HG03354 (cell line): ENCODE measurements around the gene IDH1.
A peak's percentile ranks its signal among the peaks of the same experiment; 100 is the strongest.
"Not testable (repeated sequence)": the region's sequence is repeated elsewhere in the genome, so short reads cannot be mapped to it uniquely, and the experiment has no call there.

ENCODE experiments used
- ATAC-seq: cut with Tn5 transposase; IDR thresholded peaks from one replicate; pipeline ENCODE4 v1.9.1; 2021; ENCODE audit warnings: mild to moderate bottlenecking; ENCODE audit not compliant: unreplicated experiment, poor library complexity, severe bottlenecking

IDH1 gene

DNA sequence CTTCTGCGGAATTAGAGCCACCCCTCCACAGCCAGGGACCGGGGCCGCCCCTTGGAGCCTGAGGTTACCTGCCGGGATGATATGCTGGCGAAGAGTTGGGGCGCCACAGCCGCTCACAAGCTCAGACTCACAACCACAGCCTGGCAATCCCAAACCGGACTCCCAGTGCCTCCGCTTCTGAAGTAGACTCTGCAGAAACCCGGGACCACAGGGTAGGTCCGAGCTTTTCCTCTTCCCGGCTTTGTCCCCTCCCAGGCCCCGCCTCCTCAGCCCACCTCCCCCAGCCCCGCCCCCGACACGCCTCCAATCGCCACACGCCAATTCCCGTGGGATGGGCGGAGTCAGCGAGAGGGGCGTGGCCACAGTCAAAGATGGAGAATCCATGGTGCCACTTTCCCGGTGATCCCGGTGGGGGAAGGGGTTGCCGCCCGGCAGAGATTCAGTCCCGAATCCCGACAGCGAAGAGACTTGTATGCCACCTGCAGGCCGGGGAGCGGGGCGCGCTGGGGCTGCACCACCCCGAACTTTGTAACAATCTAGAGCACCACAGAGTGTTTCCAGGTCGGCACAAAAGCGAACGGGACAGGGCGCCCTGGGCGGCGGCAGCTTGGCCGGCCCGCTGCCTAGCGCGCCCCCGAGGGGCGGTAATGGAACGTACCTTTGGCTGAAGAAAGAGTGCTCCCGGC, at the start of gene IDH1:
IDH1 (minus strand) TSS at position 201 of the 686 bp plus-strand sequence. CDS start 3,520 bp downstream, outside the sequence.
- ATAC-seq: peak; percentile 75

DNA sequence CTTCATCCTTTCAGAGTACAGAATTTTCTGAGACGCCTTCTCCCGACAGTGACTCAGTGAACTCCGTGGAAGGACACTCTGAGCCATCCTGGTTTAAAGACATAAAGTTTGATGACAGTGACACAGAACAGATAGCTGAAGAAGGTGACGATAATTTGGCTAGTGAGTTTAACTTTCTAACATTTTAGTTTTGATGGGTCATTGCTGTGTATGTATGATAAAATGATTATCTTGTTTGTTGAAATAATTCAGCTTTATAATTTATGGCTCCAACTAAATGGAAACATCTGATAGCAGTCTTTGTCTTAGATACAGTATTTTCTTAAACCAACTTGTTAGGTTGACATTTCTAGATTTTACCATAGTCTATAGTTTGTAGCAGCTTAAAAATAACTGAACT, 49.3 kb upstream of the IDH1 start:
- no peak for ATAC-seq

DNA sequence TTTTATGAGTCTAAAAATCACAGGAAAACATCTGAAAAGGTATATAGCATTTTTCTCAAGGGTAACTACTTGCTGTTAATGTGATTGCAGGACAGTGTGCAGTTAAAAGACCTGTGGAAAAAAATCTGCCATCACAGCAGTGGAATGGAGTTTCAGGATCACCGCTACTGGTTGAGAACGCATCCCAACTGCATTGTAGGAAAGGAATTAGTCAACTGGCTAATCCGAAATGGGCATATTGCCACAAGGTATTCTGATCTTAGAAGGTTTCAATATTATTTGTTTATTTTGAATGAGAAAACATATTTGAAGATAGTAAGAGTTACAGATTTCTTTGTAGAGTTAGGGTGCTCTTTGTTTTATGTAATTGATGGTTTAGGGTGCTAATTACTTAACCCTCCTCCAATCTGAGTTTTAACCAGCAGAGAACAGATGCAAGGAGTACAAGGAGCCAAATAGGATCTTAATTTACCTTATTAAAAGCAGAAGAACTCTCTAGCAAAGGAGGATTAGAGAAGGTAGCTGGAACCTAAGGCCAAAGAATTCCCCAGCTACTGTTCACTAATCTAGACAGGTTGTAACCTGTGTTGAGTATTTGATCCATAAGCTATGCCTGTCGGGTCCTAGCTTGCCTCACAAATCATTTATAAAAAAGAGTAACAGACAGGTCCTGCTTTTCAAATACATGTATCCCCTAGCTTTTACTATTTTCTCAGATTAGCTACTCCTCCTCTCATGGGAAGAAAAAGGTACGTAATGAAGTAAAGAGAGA, 46.2 kb upstream of the IDH1 start:
- no peak for ATAC-seq

DNA sequence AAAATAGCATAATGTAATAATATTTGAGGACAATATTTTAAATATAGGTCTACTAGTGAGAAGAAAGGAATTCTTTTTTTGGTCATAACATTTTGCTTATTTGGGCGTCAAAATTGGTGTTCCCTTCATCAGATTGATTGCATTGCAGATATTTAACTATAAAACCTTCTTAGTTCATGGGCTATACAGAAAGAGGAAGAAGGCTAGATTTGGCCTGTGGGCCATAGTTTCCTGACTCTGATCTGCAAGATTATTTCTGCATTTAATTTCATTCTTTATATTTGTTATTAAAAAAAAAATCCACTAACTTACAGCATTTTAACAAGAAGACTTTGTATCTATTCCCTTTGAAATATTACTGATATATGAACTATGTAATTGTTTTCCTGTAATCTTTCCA, 43.1 kb upstream of the IDH1 start:
- ATAC-seq: no peak

DNA sequence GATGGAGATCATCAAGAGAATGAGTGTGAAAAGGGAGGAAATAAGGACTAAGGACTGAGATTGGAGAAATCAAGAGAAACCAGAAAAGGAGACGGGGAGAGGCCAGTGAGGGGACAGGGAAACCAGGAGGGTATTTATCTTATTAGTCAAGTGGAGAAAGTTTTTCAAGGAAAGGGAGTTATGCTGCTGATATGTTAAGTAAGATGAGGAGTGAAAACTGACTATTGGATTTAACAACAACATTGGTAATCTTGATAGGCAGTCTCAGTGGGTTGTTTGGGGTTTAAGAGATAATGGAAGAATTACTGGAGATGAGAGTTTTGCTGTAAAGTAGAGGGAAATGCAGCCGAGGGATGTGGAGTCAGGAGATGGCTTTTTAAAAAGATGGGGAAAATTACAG, 41.7 kb upstream of the IDH1 start:
- ATAC-seq: no peak

DNA sequence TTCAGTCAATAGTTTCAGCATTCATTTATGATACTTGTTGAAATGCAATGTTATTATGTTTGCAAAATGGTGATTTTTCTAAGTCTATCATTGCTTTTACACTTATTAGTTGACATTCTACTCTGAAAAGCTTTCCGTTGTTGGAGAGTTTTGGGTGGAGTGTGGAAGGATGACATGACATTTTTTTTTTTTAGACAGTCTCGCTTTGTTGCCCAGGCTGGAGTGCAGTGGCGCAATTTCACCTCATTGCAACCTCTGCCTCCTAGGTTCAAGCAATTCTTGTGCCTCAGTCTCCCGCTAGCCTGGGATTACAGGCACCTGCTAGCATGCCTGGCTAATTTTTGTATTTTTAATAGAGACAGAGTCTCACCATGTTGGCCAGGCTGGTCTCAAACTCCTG, 41.0 kb upstream of the IDH1 start:
- ATAC-seq: no peak

DNA sequence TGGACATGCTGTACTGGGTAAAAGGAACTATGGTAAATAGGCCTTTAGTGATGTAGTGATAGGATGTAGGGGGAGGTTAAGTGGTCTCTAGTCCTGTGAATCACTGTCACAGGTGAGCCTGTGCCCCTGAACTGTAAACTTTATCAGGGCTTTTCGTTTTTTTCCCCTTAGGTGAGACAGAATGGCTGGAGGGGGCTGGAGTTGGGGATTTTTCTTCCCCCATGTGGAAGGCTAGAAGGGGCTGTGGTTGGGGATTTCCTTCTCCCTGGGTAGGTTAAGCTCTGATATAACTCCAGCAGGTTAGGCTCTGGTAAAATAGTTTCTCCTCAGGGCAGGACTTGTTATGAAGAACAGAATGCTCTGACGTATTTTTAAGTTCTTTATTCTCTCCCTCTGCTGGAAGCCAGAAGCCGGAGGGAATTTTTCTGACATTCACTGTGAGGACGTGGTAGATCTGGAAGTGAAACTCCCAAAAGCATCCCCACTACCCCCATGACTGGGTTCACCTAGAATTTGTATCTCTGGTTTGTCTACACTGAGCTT, 39.7 kb upstream of the IDH1 start:
- ATAC-seq: peak; percentile 52

DNA sequence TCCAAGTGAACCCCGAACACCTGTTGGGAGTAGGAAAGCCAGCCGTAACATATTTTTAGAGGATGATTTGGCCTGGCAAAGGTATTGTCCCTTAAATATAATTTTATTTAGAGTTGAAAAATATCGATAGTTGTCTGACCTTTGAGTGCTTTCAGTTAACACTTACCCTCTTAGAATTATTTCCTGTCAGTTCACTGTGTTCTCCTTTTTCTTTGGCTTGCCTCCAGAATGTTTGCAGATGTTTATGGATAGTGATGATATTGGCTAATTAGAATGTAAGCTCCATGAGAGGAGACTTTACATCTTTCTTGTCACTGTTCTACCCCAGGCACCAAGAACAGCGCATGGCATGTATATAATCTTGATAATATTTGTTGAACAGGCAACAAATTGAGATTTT, 31.0 kb upstream of the IDH1 start:
- no peak for ATAC-seq

DNA sequence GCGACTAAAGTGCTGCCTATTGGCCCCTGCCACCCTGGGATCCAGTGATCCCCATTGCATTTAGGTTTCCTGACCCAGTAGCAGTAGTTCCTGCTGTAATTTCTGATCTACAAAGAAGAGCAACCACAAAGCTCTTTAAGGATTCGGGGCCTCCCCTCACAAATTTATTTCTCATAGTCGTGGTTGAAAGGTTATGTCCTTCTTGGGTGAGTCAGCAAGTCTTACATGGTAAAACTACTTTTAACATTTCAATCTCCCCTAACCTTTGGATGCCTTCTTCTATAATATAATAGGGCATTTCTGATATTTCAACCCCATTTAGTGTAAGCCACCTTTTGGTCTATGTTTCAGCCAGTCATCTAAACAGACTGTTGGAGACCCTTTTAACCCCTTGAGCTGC, 26.1 kb upstream of the IDH1 start:
- no peak for ATAC-seq

DNA sequence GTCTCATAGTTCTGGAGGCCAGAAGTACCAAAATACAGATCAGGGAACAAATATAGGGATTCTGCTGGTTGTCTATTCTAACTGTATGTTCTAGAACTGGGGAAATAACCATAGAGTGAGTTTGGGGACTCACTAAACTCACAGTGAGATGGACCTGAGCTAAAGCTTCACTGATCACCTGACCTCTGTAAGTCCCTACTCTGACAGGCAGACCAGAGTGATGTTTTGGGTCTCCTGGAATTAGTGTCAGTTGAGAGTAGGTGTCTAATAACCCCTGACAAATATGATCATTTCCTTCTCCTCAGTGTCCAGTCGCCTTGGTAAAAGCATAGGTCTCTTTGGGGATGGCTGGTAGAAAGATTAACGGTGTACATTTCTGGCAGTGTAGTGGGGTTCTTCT, 25.4 kb upstream of the IDH1 start:
- no peak for ATAC-seq

DNA sequence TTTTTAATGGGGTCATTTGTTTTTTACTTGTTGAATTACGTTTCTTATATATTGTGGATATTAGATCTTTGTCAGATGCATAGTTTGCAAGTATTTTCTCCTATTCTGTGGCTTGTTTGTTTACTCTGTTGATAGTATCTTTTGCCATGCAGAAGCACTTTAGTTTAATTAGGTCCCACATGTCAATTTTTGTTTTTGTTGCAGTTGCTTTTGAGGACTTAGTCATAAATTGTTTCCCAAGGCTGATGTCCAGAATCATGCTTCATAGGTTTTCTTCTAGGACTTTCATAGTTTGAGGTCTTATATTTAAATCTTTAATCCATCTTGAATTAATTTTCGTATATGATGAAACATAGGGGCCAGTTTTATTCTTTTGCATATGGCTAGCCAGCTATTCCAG, 24.4 kb upstream of the IDH1 start:
- ATAC-seq: no peak

DNA sequence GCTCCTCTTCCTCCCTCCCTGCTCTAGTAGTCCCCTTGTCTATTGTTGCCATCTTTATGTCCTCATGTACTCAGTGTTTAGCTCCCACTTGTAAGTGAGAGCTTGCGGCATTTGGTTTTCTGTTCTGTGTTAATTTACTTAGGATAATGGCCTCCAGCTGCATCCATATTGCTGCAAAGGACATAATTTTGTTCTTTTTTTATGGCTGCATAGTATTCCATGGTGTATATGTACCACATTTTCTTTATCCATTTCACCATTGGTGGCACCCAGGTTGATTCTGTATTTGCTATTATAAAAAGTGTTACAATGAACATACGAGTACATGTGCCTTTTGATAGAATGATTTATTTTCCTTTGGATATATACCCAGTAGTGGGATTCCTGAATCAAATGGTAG, 23.7 kb upstream of the IDH1 start:
- ATAC-seq: no peak

DNA sequence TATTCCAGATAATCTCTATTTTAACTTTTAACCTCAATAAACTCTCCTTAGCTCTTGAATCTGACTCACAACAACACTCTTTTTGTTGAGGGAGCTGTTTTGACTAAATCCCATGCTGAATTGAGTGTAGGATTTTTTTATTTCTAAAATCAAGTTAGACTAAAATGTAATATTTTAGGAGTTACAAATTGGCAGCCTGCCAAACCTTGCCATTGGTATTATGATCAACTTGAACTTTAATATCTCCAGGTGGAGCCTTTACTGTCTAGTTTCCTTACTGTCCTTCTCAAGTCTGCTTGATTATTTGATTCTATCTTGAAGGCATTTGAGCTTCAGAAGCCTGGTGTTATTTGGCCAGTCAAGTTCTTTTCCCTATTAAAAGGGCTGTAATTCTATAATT, 19.9 kb upstream of the IDH1 start:
- ATAC-seq: no peak

DNA sequence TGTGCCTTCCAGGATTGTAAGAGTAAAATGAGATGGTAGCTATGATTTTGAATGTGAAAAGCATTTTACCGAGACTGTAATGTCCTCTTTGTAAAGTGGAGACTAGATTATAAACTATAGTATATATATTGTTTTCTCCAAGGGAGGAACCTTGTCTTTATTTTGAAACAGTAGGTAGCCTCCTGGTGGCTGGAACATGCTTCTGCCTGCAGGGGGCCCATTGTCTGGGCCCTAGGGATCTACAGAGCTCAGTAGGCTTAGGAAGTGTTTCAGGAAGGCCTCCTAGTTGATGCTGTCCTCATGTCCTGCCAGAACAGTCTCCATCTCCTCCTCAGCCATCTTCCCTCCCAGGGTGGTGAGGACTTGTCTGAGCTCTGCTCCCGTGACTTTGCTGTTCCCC, 14.2 kb upstream of the IDH1 start:
- ATAC-seq: no peak

DNA sequence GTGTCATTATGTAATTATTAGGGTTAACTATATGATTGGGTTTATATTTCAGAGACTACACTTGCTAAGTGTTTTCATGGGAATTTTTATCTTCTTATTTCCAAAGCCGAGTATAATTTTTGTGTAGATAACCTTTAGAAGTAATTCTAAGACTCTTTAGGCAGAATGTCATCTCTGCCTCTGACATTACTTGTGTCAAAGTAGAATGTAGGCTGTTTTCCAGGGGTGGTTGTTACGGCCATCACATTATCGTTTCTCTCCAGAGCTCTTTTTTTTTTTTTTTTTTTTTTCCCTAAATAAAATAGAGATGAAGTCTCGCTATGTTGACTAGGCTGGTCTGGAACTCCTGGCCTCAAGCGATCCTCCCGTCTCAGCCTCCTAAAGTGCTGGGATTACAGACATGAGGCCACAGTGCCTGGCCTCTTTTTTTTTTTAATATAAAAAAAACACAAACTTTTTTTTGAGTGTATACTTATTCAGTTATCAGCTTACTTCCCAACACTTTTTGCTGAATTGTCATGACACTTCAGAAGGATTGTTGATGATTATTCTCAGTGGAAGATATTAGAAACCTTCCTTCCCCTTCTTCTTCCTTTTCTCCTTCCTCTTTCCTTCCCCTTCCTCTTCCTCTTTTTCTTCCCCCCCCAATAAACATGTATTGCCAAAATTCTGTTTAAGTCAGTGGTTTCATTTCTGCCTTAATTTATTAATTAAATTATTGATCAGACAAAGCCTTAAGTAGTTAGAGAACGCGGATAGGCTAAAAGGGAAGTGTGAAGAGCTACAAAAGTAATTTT, 13.5 kb upstream of the IDH1 start:
- no peak for ATAC-seq

DNA sequence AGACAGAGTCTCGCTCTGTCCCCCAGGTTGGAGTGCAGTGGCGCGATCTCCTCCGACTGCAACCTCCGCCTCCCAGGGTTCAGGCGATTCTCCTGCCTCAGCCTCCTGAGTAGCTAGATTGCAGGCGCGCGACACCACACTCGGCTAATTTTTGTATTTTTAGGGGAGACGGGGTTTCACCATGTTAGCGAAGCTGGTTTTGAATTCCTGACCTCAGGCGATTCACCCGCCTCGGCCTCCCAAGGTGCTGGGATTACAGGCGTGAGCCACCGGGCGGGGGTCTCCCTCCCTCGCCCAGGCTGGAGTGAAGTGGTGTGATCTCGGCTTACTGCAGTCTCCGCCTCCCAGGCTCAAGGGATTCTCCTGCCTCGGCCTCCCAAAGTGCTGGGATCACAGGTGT, 12.7 kb upstream of the IDH1 start:
- not testable (repeated sequence) for ATAC-seq

DNA sequence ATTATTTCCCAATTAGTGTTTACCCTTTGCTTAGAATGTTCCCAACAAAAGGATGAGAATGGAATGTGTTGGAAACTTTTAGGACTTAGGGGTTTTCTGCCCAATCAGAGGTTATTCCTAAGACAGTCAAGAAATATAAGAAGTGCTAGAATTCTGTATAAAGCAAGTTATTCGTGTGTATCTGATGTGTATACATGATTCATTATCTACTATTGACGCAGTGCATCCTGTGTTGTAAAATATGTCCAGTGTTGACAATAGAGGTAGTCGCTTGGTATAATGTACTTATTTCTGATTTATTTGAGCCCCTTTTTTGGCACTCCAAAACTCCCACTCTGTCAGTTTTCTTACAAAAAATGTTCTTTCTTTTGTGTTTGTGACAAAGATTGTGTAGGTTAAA, 12.1 kb upstream of the IDH1 start:
- no peak for ATAC-seq

DNA sequence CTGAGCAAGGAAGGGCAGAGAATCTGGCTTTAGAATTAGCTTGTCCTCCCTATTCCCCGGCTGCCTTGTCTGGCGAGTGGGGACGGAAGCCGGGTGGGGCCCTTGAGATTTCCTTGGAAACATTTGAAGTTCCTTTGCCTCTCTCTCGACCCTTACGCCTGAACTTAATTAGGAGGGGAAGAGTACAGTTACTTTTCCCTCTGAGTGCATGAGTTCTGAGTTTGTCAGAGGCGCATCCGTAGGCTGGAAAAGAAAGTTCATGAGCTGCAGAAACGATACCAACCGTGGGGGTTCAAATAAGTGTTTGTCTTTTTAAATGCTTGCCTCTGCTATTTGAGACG, 11.7 kb upstream of the IDH1 start:
- ATAC-seq: peak; percentile 20

DNA sequence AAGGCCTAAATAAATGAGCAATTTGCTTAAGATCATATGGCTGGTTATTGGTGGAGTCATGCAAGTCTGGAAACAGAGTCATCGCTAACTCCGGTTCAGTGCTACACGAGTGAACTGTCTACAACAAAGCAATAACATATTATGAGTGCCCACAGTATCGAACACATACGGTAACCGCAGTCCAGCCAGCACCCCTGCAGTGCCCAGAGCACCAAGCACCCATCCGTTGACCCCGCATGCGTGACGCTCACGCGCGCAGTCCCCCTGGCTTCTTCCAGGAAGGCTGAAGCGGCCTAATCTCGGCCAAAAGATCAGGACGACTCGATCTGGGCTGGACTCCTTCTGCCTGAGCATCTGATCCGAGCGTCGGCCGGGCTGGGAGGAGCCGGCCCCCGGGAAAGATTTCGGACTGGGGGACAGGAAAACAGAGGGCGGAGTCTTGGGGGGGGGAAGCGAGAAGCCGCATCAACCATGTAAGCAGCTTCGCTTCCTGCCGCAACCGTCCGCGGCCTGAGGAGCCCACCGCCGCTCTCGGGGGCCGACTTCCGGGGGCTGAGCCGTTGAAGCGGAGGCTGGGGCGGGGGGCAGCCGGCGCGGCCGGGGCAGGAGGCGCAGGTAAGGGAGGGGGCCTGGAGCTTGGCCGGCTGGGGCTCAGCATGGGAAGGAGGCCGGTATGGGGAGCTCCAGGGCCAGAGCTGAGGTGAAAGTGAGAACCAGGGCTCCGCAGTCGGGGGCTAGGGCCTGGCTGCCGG, 11.1 kb upstream of the IDH1 start, which contains the start of gene PIKFYVE:
PIKFYVE (plus strand) TSS at position 455 of the 752 bp plus-strand sequence. CDS start 5,265 bp downstream, outside the sequence.
- peak; percentile 79 for ATAC-seq

DNA sequence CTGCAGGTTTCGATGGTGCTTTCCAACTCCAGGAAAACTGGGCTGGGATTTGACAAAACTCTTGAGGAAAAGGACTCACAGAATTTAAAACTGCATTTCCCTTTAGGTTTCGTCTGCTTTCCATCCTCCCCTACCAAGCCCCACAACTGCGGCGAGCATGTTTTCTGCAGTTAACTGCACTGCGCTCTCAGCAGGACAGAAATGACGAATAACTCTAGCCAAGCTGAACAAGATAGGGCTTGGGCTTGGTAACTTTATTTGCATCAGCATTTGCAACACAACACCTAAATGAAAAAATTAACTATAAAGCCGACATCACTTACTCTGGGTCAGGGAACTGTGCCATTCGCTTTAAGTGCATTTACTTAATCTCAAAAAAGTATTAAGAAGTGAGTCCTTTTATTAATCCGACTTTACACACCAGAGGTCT, 10.5 kb upstream of the IDH1 start:
- ATAC-seq: peak; percentile 52
